Measurements from ENCODE around the gene TAT.

TAT gene

DNA sequence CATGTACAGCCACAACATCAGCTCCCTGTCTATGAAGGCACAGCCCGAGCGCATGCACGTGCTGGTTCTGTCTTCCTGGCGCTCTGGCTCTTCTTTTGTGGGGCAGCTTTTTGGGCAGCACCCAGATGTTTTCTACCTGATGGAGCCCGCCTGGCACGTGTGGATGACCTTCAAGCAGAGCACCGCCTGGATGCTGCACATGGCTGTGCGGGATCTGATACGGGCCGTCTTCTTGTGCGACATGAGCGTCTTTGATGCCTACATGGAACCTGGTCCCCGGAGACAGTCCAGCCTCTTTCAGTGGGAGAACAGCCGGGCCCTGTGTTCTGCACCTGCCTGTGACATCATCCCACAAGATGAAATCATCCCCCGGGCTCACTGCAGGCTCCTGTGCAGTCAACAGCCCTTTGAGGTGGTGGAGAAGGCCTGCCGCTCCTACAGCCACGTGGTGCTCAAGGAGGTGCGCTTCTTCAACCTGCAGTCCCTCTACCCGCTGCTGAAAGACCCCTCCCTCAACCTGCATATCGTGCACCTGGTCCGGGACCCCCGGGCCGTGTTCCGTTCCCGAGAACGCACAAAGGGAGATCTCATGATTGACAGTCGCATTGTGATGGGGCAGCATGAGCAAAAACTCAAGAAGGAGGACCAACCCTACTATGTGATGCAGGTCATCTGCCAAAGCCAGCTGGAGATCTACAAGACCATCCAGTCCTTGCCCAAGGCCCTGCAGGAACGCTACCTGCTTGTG lies 40.0 kb downstream of the TAT start:
- DNase-seq (ENCODE audit: low read depth): no peak
- no peak overlapping the region for H3K4me3 ChIP-seq (ENCODE audit: low read length)
- TF ChIP-seq, protein P1, sequence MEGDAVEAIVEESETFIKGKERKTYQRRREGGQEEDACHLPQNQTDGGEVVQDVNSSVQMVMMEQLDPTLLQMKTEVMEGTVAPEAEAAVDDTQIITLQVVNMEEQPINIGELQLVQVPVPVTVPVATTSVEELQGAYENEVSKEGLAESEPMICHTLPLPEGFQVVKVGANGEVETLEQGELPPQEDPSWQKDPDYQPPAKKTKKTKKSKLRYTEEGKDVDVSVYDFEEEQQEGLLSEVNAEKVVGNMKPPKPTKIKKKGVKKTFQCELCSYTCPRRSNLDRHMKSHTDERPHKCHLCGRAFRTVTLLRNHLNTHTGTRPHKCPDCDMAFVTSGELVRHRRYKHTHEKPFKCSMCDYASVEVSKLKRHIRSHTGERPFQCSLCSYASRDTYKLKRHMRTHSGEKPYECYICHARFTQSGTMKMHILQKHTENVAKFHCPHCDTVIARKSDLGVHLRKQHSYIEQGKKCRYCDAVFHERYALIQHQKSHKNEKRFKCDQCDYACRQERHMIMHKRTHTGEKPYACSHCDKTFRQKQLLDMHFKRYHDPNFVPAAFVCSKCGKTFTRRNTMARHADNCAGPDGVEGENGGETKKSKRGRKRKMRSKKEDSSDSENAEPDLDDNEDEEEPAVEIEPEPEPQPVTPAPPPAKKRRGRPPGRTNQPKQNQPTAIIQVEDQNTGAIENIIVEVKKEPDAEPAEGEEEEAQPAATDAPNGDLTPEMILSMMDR (IDR thresholded peaks at IDR 0.05; ENCODE audit: insufficient read depth, low read depth, low read length, missing control alignments): no peak

DNA sequence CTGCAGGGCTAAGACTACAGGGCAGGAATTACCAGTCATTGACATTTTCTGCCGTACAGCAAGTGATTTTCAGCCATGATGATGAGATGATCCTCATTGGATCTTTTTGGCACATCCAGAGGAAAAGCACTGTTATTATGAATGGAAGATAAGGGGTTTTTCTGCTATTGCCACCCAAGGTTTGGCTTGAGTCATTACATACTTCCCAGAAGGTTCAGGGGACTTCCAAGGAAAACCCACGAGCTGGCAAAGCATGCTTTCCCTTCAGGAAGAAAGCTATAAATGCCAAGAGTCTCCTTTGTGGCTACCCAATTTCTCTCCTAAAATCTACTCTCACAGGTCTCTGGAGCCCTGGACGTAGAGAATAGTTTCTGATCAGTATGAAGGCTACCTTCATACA lies 44.5 kb downstream of the TAT start:
- DNase-seq (ENCODE audit: low read depth): no peak
- TF ChIP-seq, protein P1 (IDR thresholded peaks at IDR 0.05; ENCODE audit: insufficient read depth, low read depth, low read length, missing control alignments): no peak
- no peak overlapping the region for H3K4me3 ChIP-seq (ENCODE audit: low read length)

DNA sequence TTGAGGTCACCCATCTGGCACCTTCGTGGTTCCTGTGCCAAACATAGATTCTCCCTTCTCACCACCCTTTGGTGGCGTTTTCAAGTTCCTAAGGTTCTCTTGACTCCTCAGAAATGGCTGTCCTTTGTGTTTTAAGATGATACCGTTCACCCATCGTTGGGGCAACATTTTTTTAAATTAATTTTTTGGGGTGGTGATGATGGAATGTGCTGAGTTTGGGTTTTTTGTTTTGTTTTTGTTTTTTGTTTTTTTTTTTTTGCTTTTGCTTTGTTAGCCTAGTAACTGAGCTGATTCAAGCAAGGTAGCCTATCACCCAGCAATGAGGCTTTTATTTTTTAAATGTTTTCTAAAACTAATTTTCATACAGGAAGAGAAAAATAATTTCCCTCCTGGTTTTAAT lies 48.0 kb downstream of the TAT start:
- H3K4me3 ChIP-seq (ENCODE audit: low read length): no peak overlapping the region
- TF ChIP-seq, protein P1 (IDR thresholded peaks at IDR 0.05; ENCODE audit: insufficient read depth, low read depth, low read length, missing control alignments): no peak
- no peak for DNase-seq (ENCODE audit: low read depth)

DNA sequence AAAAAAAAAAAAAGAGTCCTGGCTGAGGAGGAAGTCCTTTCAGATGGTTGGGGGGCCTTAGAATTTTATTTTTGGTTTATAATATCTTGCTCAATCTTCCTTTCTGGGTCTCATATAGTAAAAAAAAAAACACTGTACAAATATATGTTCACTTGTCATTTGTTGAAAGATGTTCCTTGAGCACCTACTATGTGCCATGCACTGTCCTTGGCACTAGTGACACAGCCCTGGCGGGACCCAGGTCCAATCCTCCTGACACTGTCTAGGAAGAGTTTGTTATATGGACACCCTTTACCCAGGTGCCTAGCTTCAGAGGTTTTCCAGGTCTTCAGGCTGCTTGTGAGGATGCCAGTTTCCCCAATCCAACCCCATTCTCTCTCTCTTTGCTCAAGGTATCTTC lies 48.6 kb downstream of the TAT start:
- H3K4me3 ChIP-seq (ENCODE audit: low read length): no peak overlapping the region
- no peak for DNase-seq (ENCODE audit: low read depth)
- TF ChIP-seq, protein P1 (IDR thresholded peaks at IDR 0.05; ENCODE audit: insufficient read depth, low read depth, low read length, missing control alignments): no peak

DNA sequence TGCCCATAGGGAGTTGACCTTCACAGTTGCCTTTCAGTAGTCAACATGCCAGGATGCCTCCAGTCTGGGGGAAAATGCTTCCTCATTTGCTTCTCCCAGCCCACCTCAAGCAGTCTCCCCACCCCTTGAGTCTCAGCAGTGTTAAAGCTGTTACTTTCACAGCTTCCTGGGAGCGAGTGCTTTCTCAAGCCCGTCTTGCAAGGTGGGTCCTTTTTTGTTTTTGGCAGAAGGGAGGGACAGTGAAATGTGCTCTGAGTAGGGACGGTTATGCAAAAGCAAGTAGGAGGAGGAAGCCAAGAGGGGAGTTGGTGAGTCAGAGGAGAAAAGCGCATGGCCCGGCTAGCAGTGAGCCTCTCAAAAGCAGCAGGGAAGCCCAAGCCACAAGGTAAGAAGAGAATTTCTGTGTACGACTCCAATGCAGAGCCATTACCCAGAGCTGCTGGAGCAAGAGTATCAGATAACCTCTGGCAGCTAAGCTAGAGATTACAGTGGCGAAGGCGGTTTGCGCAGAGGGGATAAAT lies 50.7 kb downstream of the TAT start, which contains the start of gene CHST4:
TSS of gene CHST4 (plus strand) at position 316 of the 521 bp plus-strand sequence. CDS start 10,252 bp downstream, outside the sequence.
- H3K4me3 ChIP-seq (ENCODE audit: low read length): no peak within 1 kb of the TSS
- DNase-seq (ENCODE audit: low read depth): peak; percentile 77
- TF ChIP-seq, protein P1 (IDR thresholded peaks at IDR 0.05; ENCODE audit: insufficient read depth, low read depth, low read length, missing control alignments): no peak

DNA sequence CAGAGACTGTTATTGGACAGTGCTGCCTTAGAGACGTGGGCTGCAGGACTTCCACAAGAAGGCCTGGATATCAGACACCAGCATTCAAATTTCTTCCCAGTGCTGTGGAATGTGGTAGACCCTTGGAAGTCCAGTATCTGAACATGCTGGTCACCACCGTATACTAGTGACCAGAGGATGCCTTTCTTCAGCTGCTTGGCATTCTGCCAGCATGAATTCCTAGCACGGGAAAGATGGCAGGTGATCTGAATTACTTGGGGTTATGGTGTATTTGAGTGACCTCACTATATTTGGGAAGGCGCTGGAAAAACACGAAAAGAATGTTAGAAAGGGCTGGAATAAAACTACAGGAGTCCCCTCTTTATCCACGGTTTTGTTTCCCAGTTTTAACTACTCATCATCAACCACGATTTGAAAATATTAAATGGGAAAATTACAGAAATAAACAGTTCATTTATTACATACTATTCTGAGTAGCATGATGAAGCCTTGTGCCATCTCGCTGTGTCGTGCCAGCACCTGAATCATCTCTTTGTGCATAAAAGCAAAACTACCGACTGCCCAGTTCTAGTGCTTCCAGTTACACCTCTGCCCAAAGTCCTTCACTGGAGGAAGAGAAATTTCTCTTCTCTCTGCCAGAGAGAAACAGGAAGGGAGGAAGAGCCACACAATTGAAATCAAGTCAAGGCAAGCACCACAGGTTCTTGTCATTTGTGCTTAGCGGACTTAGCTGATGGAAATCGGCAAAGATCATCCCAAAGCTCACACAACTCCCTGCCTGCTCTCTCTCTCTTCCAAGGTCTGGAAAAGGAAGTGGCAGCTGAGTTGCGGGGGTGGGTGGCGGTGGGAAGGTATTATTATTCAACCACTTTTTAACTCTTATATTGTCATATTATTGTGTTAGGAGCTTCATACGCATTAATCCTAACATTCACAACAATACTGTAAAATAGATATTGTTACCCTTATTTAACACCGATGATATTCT lies 52.0 kb downstream of the TAT start:
- peak; percentile 51 for DNase-seq (ENCODE audit: low read depth)
- TF ChIP-seq, protein P1 (IDR thresholded peaks at IDR 0.05; ENCODE audit: insufficient read depth, low read depth, low read length, missing control alignments): no peak
- H3K4me3 ChIP-seq (ENCODE audit: low read length): no peak overlapping the region
